Measurements from ENCODE around the gene KCTD17.

KCTD17 gene

DNA sequence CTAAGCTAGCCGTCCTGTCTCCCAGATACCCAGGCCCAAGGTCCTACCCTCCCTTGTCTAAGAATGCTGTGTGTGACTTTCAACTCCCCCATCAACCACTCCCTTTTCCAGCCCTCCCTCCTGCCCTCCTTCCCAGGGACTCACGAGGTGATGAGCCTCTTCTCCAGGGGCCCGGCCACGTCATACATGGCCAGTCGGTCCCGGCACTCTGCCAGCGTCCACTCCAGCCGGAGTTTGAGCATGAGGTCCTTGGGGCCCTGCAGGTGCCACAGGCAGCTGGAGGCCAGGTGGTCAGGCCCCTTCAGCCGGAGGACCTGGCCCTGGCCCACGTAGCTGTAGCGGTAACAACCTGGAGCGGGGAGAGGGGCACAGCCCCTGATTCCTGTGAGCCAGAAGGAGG, 37.9 kb downstream of the KCTD17 start:
- Histone ChIP-seq H3K4me3 (no peak overlapping the region), H3K27ac (no peak overlapping the region)
- DNase-seq (ENCODE audit: low spot score) = no peak
- TF ChIP-seq, protein P1, sequence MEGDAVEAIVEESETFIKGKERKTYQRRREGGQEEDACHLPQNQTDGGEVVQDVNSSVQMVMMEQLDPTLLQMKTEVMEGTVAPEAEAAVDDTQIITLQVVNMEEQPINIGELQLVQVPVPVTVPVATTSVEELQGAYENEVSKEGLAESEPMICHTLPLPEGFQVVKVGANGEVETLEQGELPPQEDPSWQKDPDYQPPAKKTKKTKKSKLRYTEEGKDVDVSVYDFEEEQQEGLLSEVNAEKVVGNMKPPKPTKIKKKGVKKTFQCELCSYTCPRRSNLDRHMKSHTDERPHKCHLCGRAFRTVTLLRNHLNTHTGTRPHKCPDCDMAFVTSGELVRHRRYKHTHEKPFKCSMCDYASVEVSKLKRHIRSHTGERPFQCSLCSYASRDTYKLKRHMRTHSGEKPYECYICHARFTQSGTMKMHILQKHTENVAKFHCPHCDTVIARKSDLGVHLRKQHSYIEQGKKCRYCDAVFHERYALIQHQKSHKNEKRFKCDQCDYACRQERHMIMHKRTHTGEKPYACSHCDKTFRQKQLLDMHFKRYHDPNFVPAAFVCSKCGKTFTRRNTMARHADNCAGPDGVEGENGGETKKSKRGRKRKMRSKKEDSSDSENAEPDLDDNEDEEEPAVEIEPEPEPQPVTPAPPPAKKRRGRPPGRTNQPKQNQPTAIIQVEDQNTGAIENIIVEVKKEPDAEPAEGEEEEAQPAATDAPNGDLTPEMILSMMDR (IDR thresholded peaks at IDR 0.05) = no peak

DNA sequence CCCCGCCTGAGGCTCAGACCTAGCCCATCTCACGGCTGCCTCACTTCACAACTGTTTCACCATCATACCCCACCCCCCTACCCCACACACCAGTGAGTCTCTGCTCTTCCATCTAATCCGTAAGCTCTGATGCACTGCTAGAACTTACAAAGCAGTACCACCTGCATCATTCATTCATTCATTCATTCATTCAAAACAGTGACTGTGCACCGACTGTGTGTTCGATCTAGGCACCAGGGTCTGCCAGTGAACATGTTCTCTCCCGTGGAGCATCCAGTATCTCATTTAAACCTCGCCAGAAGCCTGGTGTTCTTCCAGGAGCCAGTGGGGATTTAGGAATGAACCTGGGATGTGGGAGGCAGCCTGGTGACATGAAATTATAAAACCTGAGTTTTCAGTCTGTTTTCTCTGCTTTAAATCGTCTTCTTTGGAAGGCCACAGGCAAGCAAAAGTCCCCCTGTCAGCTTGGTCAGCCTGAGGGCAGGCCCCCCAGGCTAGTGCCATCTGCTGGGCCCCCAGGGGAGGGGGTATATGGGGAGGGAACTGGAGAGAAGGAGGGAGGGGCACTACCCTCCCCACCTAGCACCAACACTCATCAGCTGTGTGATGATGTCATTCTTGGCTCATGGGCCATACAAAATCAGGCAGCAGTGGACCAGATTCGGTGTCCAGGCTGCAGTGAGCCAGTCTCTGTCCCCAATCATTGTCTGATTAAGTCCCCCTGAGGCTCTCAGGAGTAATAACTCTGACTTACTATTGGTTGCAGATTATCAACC, 39.6 kb downstream of the KCTD17 start:
- DNase-seq (ENCODE audit: low spot score) = no peak
- H3K27ac ChIP-seq = no peak overlapping the region
- no peak overlapping the region for H3K4me3 ChIP-seq
- TF ChIP-seq, protein P1 (IDR thresholded peaks at IDR 0.05) = no peak

DNA sequence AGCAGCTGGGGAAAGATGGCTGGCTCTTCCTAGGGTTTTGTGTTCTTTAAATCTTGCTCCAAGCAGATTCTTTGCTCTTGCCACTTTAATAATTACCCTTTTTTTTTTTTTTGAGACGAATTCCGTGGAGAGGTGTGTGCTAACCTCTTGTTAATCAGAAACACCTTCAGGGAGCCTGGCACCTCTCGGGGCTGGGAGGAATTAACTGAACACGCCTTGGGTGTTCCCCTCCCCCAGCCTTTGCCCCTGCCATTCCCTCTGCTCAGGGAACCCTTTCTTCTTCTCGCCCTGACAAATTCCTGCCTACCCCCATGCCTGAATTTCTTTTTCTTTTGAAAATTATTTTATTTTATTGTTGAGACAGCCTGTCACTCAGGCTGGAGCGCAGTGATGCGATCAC, 40.5 kb downstream of the KCTD17 start:
- DNase-seq (ENCODE audit: low spot score) = no peak
- H3K4me3 ChIP-seq = no peak overlapping the region
- H3K27ac ChIP-seq = no peak overlapping the region
- TF ChIP-seq, protein P1 (IDR thresholded peaks at IDR 0.05) = no peak

DNA sequence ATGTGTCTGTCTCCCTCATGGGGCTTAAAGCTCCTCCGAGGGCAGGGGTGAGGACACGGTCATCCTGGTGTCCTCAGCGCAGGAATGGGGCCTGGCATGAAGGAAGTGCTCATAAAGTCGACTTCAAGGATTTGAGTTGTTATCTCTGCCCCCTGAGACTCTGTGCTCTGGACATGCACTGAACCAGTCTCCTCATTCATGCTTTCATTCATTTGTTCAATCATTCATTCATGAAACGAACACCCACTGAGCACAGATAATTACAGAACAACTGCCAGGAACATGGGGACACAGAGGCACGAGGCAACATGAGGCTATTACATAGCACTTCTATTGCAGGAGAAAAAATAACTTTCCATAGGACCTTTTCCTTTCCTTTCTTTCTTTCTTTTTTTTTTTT, 41.5 kb downstream of the KCTD17 start:
- TF ChIP-seq, protein P1 (IDR thresholded peaks at IDR 0.05) = no peak
- Histone ChIP-seq H3K4me3 (no peak overlapping the region), H3K27ac (no peak overlapping the region)
- DNase-seq (ENCODE audit: low spot score) = no peak

DNA sequence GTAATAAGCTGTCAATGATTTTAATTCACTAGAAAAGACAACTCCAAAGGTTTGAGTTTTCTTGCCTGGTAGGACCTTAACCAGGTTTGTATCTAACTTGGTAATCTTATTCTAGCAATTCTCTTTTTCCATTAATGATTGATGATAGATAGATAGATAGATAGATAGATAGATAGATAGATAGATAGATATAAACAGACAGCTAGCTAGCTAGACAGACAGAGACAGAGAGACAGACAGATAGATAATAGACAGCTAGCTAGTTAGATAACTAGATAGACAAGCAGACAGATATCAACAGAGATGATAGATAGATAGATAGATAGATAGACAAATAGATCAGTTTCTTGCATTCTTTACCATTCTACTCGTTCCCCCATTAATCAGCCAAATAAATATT, 42.7 kb downstream of the KCTD17 start:
- Histone ChIP-seq H3K4me3 (no peak overlapping the region), H3K27ac (no peak overlapping the region)
- TF ChIP-seq, protein P1 (IDR thresholded peaks at IDR 0.05) = no peak
- no peak for DNase-seq (ENCODE audit: low spot score)

DNA sequence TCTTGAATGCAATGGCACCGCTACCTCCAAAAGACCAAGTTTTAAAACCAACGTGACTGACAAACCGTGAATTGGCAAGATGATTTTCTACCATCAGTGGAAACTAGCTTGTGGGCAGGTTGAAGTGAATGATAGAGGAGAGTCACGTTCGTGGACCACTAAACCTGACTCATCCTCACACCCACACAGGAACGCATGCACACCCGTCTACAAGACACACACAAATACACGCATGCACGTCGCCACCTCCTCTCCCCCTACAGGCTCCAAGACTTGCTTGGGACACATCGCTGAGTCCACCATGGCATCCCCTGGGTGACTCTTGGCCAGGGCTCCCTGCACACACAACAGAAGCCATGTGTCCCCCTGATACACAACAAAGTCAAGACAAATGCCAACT, 43.6 kb downstream of the KCTD17 start:
- Histone ChIP-seq H3K4me3 (no peak overlapping the region), H3K27ac (no peak overlapping the region)
- DNase-seq (ENCODE audit: low spot score) = no peak
- TF ChIP-seq, protein P1 (IDR thresholded peaks at IDR 0.05) = no peak

DNA sequence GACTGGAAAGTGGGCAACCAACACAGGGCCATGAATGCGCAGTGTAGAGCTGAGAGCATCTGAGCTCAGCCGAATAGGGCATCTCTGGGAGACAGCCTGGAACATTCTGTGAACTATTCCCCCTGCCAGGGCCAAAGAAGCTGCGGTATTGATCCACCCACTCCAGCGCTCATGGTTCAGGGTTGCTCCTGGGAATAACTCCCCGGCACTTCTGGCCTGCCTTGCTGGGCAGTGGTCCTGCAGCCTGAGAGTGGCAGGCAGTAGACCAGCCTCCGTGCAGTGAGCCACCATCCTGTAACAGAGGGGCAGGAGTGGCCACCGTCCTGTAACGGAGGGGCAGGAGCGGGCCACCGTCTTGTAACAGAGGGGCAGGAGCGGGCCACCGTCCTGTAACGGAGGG, 45.8 kb downstream of the KCTD17 start:
- no peak overlapping the region for H3K27ac ChIP-seq
- DNase-seq (ENCODE audit: low spot score) = no peak
- TF ChIP-seq, protein P1 (IDR thresholded peaks at IDR 0.05) = no peak
- H3K4me3 ChIP-seq = no peak overlapping the region

Measured in coronary artery (tissue), 2 donors.